ENCODE measurements around the gene GBP1.
"Not testable (repeated sequence)": the region's sequence is repeated elsewhere in the genome, so short reads cannot be mapped to it uniquely, and the experiment has no call there.

GBP1 gene

GRCh38 chr1:89051955-89052312 is 13.1 kb downstream of the GBP1 start:
- DNase-seq (ENCODE audit: low read depth, low spot score), result no peak

DNA sequence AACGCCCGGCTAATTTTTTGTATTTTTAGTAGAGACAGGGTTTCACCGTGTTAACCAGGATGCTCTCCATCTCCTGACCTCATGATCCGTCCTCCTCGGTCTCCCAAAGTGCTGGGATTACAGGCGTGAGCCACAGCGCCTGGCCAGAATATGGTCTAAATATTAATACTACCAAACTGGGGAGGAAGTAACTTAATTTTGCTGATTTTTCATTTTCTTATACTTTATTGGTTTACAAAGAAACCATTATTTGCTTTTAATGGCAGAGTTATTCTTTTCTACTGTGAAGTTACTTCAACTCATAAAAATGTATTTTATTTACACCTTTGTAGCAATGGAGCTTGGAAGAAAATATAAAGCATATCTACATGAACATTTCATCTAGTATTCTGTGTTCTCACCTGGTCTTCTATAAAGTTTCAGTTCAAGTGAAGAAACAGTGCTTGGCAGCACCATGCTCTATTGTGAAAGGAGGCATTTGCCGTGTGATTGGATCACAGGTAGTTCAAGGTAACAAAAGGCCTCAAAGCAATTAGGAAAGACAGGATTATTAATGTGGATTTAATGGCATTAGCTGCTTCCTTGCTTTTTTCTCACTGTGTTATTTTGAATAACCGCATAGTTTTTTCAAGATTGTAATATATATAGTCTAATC is 13.6 kb downstream of the GBP1 start:
- no peak for DNase-seq (ENCODE audit: low read depth, low spot score)

GRCh38 chr1:89050649-89051033 is 14.4 kb downstream of the GBP1 start:
- DNase-seq (ENCODE audit: low read depth, low spot score), result no peak

DNA sequence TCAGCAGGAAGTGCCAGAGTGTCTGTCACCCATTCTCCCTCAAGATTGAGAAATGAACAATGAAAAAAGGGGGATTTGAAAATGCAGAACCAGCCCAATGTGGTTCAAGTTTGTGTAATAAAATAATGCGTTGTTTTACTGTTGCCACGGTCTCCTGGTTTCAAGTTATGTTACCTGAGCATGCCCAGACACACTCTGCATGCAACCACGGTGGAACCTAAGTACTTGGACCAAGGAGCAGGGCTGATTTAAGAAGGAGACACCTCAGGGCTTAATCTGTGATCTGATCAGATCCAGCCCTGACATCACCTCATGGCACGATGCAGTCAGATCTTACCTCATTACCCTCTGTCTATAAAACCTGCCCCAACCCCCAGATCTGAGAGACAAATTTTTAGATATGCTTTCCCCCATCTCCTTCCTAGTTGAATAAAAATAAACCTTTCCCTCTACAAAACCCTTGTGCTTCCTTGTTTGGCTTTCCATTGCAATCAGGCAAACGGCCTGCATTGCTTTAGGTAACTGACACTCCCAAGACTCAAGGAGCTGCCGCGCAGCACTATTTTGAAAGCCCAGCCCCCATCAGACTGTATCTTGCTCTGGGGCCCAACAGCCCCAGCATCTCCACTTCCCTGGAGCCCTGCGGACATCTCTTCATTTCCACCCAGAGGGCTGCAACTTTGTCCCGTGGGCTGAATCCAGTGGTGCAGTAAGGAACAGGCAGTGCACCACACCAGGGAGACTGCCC is 14.9 kb downstream of the GBP1 start:
- not testable (repeated sequence) for DNase-seq (ENCODE audit: low read depth, low spot score)

DNA sequence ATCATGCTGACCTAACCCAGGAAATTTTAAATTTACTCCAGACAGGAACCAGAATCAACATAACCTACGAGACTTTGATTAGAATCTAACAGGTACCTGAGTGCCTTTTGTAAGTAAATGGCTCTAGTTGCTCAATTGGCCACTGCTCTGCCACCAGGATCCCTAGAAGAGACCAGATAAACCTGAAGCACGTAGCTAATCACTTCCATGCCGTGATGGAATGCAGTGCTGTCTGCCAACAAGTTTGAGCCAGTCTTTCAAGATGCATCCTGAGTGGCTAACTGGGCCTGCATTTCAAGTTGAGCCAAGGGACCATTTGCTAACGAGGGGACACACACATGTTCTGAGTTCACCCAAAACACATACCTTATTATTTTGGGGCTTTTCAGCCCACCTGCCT is 15.8 kb downstream of the GBP1 start:
- DNase-seq (ENCODE audit: low read depth, low spot score), result not testable (repeated sequence)

- peak; percentile 81 for DNase-seq (ENCODE audit: low read depth, low spot score)
These were observed 17.3 kb downstream of the GBP1 start for GRCh38 chr1:89047734-89048133.

GRCh38 chr1:89046318-89047183 is 18.5 kb downstream of the GBP1 start:
- not testable (repeated sequence) for DNase-seq (ENCODE audit: low read depth, low spot score)

DNA sequence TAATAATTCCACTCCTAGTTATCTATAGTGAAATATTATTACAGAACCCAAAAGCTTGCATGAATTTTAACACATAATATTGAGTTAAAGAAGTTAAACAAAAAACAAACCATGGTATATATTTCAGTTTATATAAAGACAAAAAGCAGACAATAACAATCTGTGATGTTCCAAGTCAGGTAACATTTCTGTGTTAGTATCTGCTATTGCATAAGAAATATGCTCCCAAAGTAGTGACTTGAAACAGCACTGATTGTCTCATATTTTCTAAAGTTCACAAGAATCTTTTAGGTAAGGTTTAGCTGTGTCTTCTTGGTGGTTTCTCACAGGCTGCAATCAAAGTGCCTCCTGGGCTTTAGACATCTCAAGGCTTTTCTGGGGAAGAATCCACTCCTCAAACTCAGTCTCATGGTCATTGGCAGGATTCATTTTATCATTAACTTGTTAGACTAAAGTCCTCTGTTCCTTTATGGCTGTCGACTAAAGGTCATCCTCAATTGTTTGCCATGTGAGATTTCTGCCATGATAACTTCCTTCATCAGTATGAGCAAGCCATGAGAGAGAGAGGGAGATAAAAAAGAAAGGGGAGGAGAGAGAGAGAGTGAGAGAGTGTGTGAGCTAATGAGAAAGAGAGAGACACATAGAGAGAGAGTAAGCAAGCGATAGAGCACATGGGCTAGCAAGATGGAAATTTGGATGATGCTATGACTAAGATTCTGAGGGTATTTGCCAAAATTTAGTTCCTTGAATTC is 19.9 kb downstream of the GBP1 start:
- no peak for DNase-seq (ENCODE audit: low read depth, low spot score)

DNA sequence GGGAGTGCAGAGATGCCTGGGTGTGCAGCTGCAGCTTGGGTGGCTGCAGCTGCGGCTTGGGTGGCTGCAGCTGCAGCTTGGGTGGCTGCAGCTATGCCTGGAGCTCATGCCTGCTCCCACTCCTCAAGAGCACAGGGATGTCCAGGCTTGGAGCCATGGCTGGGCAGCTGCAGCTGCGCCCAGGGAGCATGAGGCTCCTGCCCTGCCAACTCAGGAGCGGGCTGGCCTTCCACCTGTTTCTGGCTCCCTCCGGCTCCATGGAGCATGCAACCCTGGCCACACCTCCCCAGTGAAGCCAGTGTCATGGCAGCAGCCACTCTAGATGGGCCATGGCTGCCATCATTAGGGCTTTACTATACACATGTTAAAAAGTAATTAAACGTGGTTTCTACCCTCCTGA is 21.1 kb downstream of the GBP1 start:
- DNase-seq (ENCODE audit: low read depth, low spot score), result no peak

- no peak for DNase-seq (ENCODE audit: low read depth, low spot score)
These were observed 22.5 kb downstream of the GBP1 start for GRCh38 chr1:89042491-89042890.

GRCh38 chr1:89041721-89042120 is 23.3 kb downstream of the GBP1 start:
- no peak for DNase-seq (ENCODE audit: low read depth, low spot score)

GRCh38 chr1:89041119-89041641 is 23.8 kb downstream of the GBP1 start:
- peak; percentile 27 for DNase-seq (ENCODE audit: low read depth, low spot score)

DNA sequence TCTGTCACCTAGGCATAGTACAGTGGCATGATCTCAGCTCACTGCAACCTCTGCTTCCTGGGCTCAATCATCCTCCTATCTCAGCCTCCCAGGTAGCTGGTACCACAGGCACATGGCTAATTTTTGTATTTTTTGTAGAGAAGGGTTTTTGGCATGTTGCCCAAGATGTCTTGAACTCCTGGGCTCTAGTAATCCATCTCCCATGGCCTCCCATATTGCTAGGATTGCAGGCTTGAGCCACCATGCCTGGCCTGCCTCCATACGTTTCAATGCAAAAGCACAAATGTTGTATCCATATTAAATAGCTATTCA is 24.7 kb downstream of the GBP1 start:
- no peak for DNase-seq (ENCODE audit: low read depth, low spot score)

DNA sequence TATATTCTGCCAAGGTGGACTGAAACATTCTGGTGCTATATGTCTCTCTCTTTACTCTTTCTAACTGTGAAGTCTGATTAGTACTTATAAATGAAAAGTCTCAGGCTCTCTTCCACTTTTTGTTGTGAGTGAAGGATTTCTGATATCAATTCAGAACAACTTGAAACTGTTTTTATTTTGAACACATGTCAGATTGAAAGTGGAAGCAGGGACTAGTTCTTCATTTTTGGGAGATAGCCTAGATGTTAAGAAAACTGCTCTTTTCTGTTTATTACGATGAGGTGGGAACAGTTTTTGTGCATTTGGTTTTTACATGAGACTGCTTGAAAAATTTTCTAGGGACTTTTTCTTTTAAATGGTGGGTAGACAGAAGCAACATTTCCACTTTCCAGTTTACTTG is 27.8 kb downstream of the GBP1 start:
- no peak for DNase-seq (ENCODE audit: low read depth, low spot score)

DNA sequence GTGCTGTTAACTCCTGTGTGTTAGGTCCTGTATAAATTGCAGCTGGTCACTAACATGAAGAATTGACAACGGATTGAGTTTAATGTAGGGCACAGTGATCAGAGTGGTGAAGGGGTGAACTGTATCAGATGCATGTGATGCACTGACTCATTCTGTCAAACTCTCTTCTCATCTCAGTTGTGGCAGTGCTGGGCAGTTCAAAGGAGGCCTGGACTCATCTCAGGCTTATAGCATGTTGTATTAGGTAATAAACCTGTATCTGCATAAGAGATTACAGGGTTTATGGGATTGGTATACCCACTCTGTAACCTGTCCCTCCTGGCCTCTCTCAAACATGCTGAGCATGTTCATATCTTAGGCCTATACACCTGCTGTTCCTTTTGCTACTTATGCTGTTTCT is 29.9 kb downstream of the GBP1 start:
- DNase-seq (ENCODE audit: low read depth, low spot score), result no peak

- DNase-seq (ENCODE audit: low read depth, low spot score), result not testable (repeated sequence)
These were observed 31.0 kb downstream of the GBP1 start for GRCh38 chr1:89034004-89034403.

DNA sequence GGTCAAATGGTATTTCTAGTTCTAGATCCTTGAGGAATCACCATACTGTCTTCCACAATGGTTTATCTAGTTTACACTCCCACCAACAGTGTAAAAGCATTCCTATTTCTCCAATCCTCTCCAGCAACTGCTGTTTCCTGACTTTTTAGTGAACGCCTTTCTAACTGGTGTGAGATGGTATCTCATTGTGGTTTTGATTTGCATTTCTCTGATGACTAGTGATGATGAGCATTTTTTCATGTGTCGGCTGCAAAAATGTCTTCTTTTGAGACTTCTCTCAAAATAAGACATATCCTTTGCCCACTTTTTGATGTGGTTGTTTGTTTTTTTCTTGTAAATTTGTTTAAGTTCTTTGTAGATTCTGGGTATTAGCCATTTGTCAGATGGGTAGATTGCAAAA is 36.0 kb downstream of the GBP1 start:
- not testable (repeated sequence) for DNase-seq (ENCODE audit: low read depth, low spot score)

GRCh38 chr1:89025928-89026327 is 39.1 kb downstream of the GBP1 start:
- no peak for DNase-seq (ENCODE audit: low read depth, low spot score)

DNA sequence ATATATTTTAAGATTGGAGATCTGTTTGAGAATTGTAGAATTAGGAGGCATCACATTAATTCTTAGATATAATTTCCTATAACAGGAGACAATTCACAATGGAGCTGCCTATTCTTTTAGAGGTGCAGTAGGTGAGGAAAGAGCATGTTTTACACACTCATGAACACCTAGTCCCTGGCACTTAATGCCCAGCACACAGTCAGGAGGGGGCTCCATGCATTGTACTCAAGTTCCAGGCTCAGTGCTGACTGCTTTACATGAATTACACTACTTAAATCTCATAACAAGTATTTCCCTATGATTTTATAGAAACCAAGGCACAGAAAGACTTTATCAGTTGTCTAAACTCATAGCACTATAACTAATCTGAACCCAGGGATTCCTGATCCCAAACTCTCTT is 42.0 kb downstream of the GBP1 start:
- DNase-seq (ENCODE audit: low read depth, low spot score), result peak; percentile 7

DNA sequence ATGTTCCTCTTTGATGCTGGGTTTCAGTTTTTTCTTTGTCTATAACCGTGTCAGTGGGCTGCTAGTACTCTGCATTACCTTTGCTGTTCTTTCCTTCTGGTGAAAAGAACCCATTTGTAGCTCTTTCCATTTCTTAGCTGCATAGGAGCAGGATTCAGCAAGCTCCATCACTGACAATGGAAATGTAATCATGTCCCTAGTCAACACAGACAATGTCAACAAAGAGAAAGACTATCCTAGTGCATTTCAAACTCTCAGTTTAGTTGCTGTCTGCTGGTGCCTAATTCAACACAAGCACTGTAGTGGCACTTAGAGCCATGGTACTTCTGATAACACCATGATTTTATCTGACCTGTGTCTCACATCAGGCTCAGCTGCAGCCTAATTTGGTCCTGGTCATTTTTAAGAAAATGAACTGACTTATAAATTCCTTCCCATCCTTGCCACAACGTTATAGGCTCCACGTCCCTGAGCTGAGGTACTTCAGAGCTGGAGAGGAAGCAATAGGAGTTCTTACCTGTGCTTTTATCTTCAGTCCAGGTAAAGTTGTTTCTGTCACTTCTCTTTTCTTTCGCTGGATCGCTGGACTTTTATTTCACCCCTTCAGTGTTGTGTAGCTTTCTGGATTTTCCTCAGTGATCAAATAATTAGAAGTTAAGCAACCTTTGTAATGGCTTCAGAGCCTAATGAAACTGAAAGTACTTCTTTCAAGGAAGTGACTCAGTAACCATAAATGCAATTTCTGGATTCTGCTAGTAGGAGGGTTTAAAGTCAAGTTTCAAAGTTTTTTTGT is 42.6 kb downstream of the GBP1 start, which contains the start of gene GBP3:
GBP3 (minus strand) TSS at position 700 of the 793 bp plus-strand sequence. CDS start 2,145 bp downstream, outside the sequence.
- peak; percentile 68 for DNase-seq (ENCODE audit: low read depth, low spot score)

DNA sequence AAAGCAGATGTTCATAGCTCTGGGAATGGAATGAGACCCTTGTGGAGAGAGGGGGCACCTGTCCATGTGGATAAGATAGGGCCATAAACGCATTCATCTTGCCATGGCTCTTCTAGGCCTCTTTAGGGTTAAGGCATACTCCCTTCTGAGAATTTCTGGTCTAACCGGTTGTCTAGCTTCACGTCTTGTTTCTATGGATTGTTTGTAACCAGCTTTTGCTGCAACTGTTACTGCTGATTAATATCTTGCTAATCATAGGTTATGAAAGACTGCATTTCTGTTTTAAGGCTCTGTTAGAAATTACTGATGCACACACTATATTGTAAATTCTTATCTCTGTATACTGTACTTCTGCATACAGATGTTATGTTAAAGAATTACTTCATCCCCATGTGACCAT is 46.7 kb downstream of the GBP1 start:
- not testable (repeated sequence) for DNase-seq (ENCODE audit: low read depth, low spot score)
